ENCODE measurements around the gene ANKRD55. TPM values are rescaled to one million over a fixed set of nuclear protein-coding genes. Genes with fewer than 3 reads are reported as not detected.
"Not testable (repeated sequence)": the region's sequence is repeated elsewhere in the genome, so short reads cannot be mapped to it uniquely, and the experiment has no call there.

ANKRD55 gene
- total RNA-seq, 1 donor from 2014 or later = 1.4 TPM

GRCh38 chr5:56170557-56170956 lies 62.6 kb downstream of the ANKRD55 start:
- Mint-ChIP-seq H3K36me3 (ENCODE audit: low read depth) (no peaks in the 10 kb centered on the region), H3K4me1 (ENCODE audit: low read depth) (peaks cover 39% of the 10 kb centered on the region), H3K9me3 (no peaks in the 10 kb centered on the region), H3K27ac (no peak overlapping the region), H3K27me3 (ENCODE audit: low read depth) (peaks cover 10% of the 10 kb centered on the region), H3K4me3 (ENCODE audit: low read depth) (no peak overlapping the region)
- intact Hi-C loops (cut with micrococcal nuclease) = no loop called here
- DNase-seq (ENCODE audit: low spot score) = no peak

GRCh38 chr5:56169949-56170348 lies 63.2 kb downstream of the ANKRD55 start:
- DNase-seq (ENCODE audit: low spot score) = no peak
- intact Hi-C loops (cut with micrococcal nuclease) = no loop called here
- Mint-ChIP-seq H3K4me3 (ENCODE audit: low read depth) (no peak overlapping the region), H3K9me3 (no peaks in the 10 kb centered on the region), H3K36me3 (ENCODE audit: low read depth) (no peaks in the 10 kb centered on the region), H3K27me3 (ENCODE audit: low read depth) (peaks cover 10% of the 10 kb centered on the region), H3K4me1 (ENCODE audit: low read depth) (peaks cover 36% of the 10 kb centered on the region), H3K27ac (no peak overlapping the region)

GRCh38 chr5:56169281-56169680 lies 63.8 kb downstream of the ANKRD55 start:
- intact Hi-C loops (cut with micrococcal nuclease) = no loop called here
- Mint-ChIP-seq H3K27me3 (ENCODE audit: low read depth) (peaks cover 9% of the 10 kb centered on the region), H3K9me3 (no peaks in the 10 kb centered on the region), H3K4me1 (ENCODE audit: low read depth) (peaks cover 36% of the 10 kb centered on the region), H3K27ac (no peak overlapping the region), H3K36me3 (ENCODE audit: low read depth) (no peaks in the 10 kb centered on the region), H3K4me3 (ENCODE audit: low read depth) (no peak overlapping the region)
- no peak for DNase-seq (ENCODE audit: low spot score)

GRCh38 chr5:56168066-56168478 lies 65.1 kb downstream of the ANKRD55 start:
- DNase-seq (ENCODE audit: low spot score) = no peak
- no peaks in the 10 kb centered on the region for H3K9me3 Mint-ChIP-seq
- peak overlapping the region; percentile 1 for H3K4me3 Mint-ChIP-seq (ENCODE audit: low read depth)
- peaks cover 5% of the 10 kb centered on the region for H3K27me3 Mint-ChIP-seq (ENCODE audit: low read depth)
- intact Hi-C loops (cut with micrococcal nuclease) = no loop called here
- no peaks in the 10 kb centered on the region for H3K36me3 Mint-ChIP-seq (ENCODE audit: low read depth)
- H3K27ac Mint-ChIP-seq = no peak overlapping the region
- H3K4me1 Mint-ChIP-seq (ENCODE audit: low read depth) = peaks cover 36% of the 10 kb centered on the region

- Mint-ChIP-seq H3K36me3 (ENCODE audit: low read depth) (no peaks in the 10 kb centered on the region), H3K4me1 (ENCODE audit: low read depth) (peaks cover 37% of the 10 kb centered on the region), H3K9me3 (no peaks in the 10 kb centered on the region), H3K27ac (no peak overlapping the region), H3K4me3 (ENCODE audit: low read depth) (peak overlapping the region; percentile 1), H3K27me3 (ENCODE audit: low read depth) (peaks cover 5% of the 10 kb centered on the region)
- no peak for DNase-seq (ENCODE audit: low spot score)
- intact Hi-C loops (cut with micrococcal nuclease) = no loop called here
Observed at GRCh38 chr5:56167519-56167918, 65.6 kb downstream of the ANKRD55 start.

GRCh38 chr5:56166671-56167385 lies 66.3 kb downstream of the ANKRD55 start:
- no peaks in the 10 kb centered on the region for H3K9me3 Mint-ChIP-seq
- H3K4me1 Mint-ChIP-seq (ENCODE audit: low read depth) = peaks cover 35% of the 10 kb centered on the region
- no peak overlapping the region for H3K4me3 Mint-ChIP-seq (ENCODE audit: low read depth)
- intact Hi-C loops (cut with micrococcal nuclease) = no loop called here
- H3K36me3 Mint-ChIP-seq (ENCODE audit: low read depth) = no peaks in the 10 kb centered on the region
- H3K27ac Mint-ChIP-seq = no peak overlapping the region
- no peak for DNase-seq (ENCODE audit: low spot score)
- peaks cover 5% of the 10 kb centered on the region for H3K27me3 Mint-ChIP-seq (ENCODE audit: low read depth)

GRCh38 chr5:56164376-56164775 lies 68.8 kb downstream of the ANKRD55 start:
- Mint-ChIP-seq H3K27me3 (ENCODE audit: low read depth) (no peaks in the 10 kb centered on the region), H3K36me3 (ENCODE audit: low read depth) (no peaks in the 10 kb centered on the region), H3K27ac (no peak overlapping the region), H3K4me3 (ENCODE audit: low read depth) (no peak overlapping the region), H3K9me3 (no peaks in the 10 kb centered on the region), H3K4me1 (ENCODE audit: low read depth) (peaks cover 49% of the 10 kb centered on the region)
- intact Hi-C loops (cut with micrococcal nuclease) = no loop called here
- DNase-seq (ENCODE audit: low spot score) = no peak

GRCh38 chr5:56161927-56162326 lies 71.2 kb downstream of the ANKRD55 start:
- Mint-ChIP-seq H3K27me3 (ENCODE audit: low read depth) (no peaks in the 10 kb centered on the region), H3K36me3 (ENCODE audit: low read depth) (no peaks in the 10 kb centered on the region), H3K4me1 (ENCODE audit: low read depth) (peaks cover 52% of the 10 kb centered on the region), H3K27ac (no peak overlapping the region), H3K4me3 (ENCODE audit: low read depth) (no peak overlapping the region), H3K9me3 (no peaks in the 10 kb centered on the region)
- intact Hi-C loops (cut with micrococcal nuclease) = no loop called here
- DNase-seq (ENCODE audit: low spot score) = no peak

GRCh38 chr5:56161439-56161823 lies 71.7 kb downstream of the ANKRD55 start:
- intact Hi-C loops (cut with micrococcal nuclease) = no loop called here

GRCh38 chr5:56160723-56161438 lies 72.2 kb downstream of the ANKRD55 start:
- H3K36me3 Mint-ChIP-seq (ENCODE audit: low read depth) = no peaks in the 10 kb centered on the region
- intact Hi-C loops (cut with micrococcal nuclease) = no loop called here
- H3K4me1 Mint-ChIP-seq (ENCODE audit: low read depth) = peaks cover 58% of the 10 kb centered on the region
- H3K9me3 Mint-ChIP-seq = no peaks in the 10 kb centered on the region
- H3K4me3 Mint-ChIP-seq (ENCODE audit: low read depth) = peak overlapping the region; percentile 77
- no peaks in the 10 kb centered on the region for H3K27me3 Mint-ChIP-seq (ENCODE audit: low read depth)
- peak overlapping the region; percentile 87 for H3K27ac Mint-ChIP-seq
- DNase-seq (ENCODE audit: low spot score) = no peak

More at GRCh38 chr5:56161439-56161823, 71.7 kb downstream of the ANKRD55 start:
- H3K4me1 Mint-ChIP-seq (ENCODE audit: low read depth) = peaks cover 56% of the 10 kb centered on the region
- no peak overlapping the region for H3K4me3 Mint-ChIP-seq (ENCODE audit: low read depth)
- DNase-seq (ENCODE audit: low spot score) = no peak
- H3K27me3 Mint-ChIP-seq (ENCODE audit: low read depth) = no peaks in the 10 kb centered on the region
- H3K27ac Mint-ChIP-seq = no peak overlapping the region
- H3K9me3 Mint-ChIP-seq = no peaks in the 10 kb centered on the region
- no peaks in the 10 kb centered on the region for H3K36me3 Mint-ChIP-seq (ENCODE audit: low read depth)

GRCh38 chr5:56159521-56159947 lies 73.6 kb downstream of the ANKRD55 start:
- H3K4me3 Mint-ChIP-seq (ENCODE audit: low read depth) = peak overlapping the region; percentile 77

GRCh38 chr5:56158331-56158960 lies 74.7 kb downstream of the ANKRD55 start:
- Mint-ChIP-seq H3K9me3 (no peaks in the 10 kb centered on the region), H3K27me3 (ENCODE audit: low read depth) (no peaks in the 10 kb centered on the region), H3K27ac (peak overlapping the region; percentile 54), H3K4me3 (ENCODE audit: low read depth) (peak overlapping the region; percentile 77), H3K4me1 (ENCODE audit: low read depth) (peaks cover 72% of the 10 kb centered on the region), H3K36me3 (ENCODE audit: low read depth) (no peaks in the 10 kb centered on the region)
- intact Hi-C loops (cut with micrococcal nuclease) = no loop called here
- no peak for DNase-seq (ENCODE audit: low spot score)

More at GRCh38 chr5:56159521-56159947, 73.6 kb downstream of the ANKRD55 start:
- DNase-seq (ENCODE audit: low spot score) = no peak
- H3K9me3 Mint-ChIP-seq = no peaks in the 10 kb centered on the region
- H3K4me1 Mint-ChIP-seq (ENCODE audit: low read depth) = peaks cover 66% of the 10 kb centered on the region
- peak overlapping the region; percentile 87 for H3K27ac Mint-ChIP-seq
- H3K36me3 Mint-ChIP-seq (ENCODE audit: low read depth) = no peaks in the 10 kb centered on the region
- no peaks in the 10 kb centered on the region for H3K27me3 Mint-ChIP-seq (ENCODE audit: low read depth)
- intact Hi-C loops (cut with micrococcal nuclease) = no loop called here

- H3K27me3 Mint-ChIP-seq (ENCODE audit: low read depth); H3K9me3 Mint-ChIP-seq; DNase-seq (ENCODE audit: low spot score); intact Hi-C loops (cut with micrococcal nuclease); H3K36me3 Mint-ChIP-seq (ENCODE audit: low read depth); H3K4me3 Mint-ChIP-seq (ENCODE audit: low read depth): not testable (repeated sequence)
- Mint-ChIP-seq H3K27ac (peak overlapping the region; percentile 91), H3K4me1 (ENCODE audit: low read depth) (peaks cover 78% of the 10 kb centered on the region)
Observed at GRCh38 chr5:56157191-56157621, 75.9 kb downstream of the ANKRD55 start.
